Measurements from ENCODE around the gene CFAP90.

CFAP90 gene

DNA sequence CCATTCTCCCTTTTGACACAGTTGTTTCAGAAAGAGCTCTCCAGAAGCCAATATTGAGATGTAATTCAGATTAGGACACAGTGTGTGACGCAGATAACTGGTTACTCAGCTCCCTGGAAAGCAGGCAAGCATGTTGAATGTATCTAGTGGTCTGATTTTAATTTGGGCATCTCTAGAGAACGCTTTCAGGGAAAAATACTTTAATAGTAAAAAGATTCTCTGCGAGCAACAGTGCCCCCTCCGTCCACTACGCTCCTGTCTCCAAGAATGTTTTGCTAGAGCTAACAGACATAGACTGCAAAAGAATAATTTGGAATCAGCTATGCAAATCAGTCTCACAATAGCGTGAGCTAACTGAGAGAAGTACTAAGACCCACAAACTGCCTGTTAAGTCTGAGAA, 23.3 kb downstream of the CFAP90 start:
- H2AK5ac ChIP-seq (ENCODE audit: low read depth, low read length), result no peak overlapping the region
- H2BK12ac ChIP-seq (ENCODE audit: low read length), result no peak overlapping the region
- no peak overlapping the region for H2AFZ ChIP-seq (ENCODE audit: low read length)
- no peak overlapping the region for H4K8ac ChIP-seq (ENCODE audit: low read depth, low read length)
- H3K4ac ChIP-seq (ENCODE audit: low read length), result no peak overlapping the region
- peaks cover 0 to 2% of the 10 kb centered on the region in 2 donors for H3K4me1 ChIP-seq (ENCODE audit: control insufficient read depth in 2 of 2, insufficient read depth in 1 of 2, low read depth in 1 of 2, low read length in 2 of 2)
- H2BK5ac ChIP-seq (ENCODE audit: low read length), result no peak overlapping the region
- H3K14ac ChIP-seq (ENCODE audit: low read length), result no peak overlapping the region
- no CpG with 5 or more reads among the region's 6 CpGs for WGBS, 2 donors (ENCODE audit: extremely low coverage in 2 of 2, insufficient read length in 2 of 2, insufficient replicate concordance in 1 of 2)
- H3K23ac ChIP-seq (ENCODE audit: low read depth, low read length, poor library complexity), result no peak overlapping the region
- H2BK15ac ChIP-seq (ENCODE audit: low read length), result no peak overlapping the region
- no peak overlapping the region for H2BK120ac ChIP-seq (ENCODE audit: low read depth, low read length)
- no peak overlapping the region for H3K18ac ChIP-seq (ENCODE audit: low read length)
- H3K9ac ChIP-seq (ENCODE audit: low read depth, low read length, poor library complexity), result no peak overlapping the region
- H3K4me3 ChIP-seq (ENCODE audit: low read length in 2 of 2), result no peak overlapping the region
- H3K36me3 ChIP-seq (replicated peaks in 1 of 2; ENCODE audit: control insufficient read depth in 2 of 2, insufficient read depth in 2 of 2, low read length in 2 of 2), result no peaks in the 10 kb centered on the region
- DNase-seq (ENCODE audit: low spot score), result no peak
- no peak overlapping the region for H3K4me2 ChIP-seq (ENCODE audit: insufficient read depth, low read length, poor library complexity, severe bottlenecking)
- no peaks in the 10 kb centered on the region for H3K27me3 ChIP-seq (ENCODE audit: control insufficient read depth in 3 of 3, insufficient read depth in 3 of 3, low read depth in 1 of 3, low read length in 3 of 3)
- no peak overlapping the region for H3K27ac ChIP-seq (replicated peaks; ENCODE audit: low read length)
- H3K9me3 ChIP-seq (replicated peaks in 1 of 2; ENCODE audit: control insufficient read depth in 2 of 2, insufficient read depth in 1 of 2, low read depth in 1 of 2, low read length in 2 of 2), result no peaks in the 10 kb centered on the region
- H4K91ac ChIP-seq (ENCODE audit: low read depth, low read length, poor library complexity), result no peak overlapping the region
- H3K79me1 ChIP-seq (ENCODE audit: low read depth, low read length), result peaks cover 2% of the 10 kb centered on the region

DNA sequence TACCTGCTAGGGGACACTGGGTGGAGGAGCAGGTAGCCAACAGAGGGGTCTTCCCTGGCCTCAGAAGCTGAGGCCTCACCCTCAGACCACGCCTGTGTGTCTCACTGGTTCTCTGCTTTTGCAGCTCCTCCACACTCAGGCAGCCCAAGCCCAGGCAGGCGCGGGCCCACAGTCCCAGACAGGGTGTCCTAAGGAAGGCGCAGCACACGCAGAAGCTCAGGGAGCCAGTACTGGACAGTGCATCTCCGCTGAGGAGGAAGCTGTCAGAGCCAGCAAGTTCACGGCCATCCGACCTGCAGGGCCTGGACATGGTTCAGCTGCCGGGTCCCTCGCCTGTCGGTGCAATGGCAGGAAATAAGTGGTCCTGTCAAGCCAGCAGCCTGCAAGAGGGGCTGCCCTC, 25.3 kb downstream of the CFAP90 start:
- no peaks in the 10 kb centered on the region for H3K9me3 ChIP-seq (replicated peaks in 1 of 2; ENCODE audit: control insufficient read depth in 2 of 2, insufficient read depth in 1 of 2, low read depth in 1 of 2, low read length in 2 of 2)
- H4K8ac ChIP-seq (ENCODE audit: low read depth, low read length), result no peak overlapping the region
- no peak overlapping the region for H2BK15ac ChIP-seq (ENCODE audit: low read length)
- no peak overlapping the region for H3K4me2 ChIP-seq (ENCODE audit: insufficient read depth, low read length, poor library complexity, severe bottlenecking)
- H2BK12ac ChIP-seq (ENCODE audit: low read length), result no peak overlapping the region
- peaks cover 2% of the 10 kb centered on the region for H3K79me1 ChIP-seq (ENCODE audit: low read depth, low read length)
- no peaks in the 10 kb centered on the region for H3K27me3 ChIP-seq (ENCODE audit: control insufficient read depth in 3 of 3, insufficient read depth in 3 of 3, low read depth in 1 of 3, low read length in 3 of 3)
- H2BK5ac ChIP-seq (ENCODE audit: low read length), result no peak overlapping the region
- no peak overlapping the region for H3K4me3 ChIP-seq (ENCODE audit: low read length in 2 of 2)
- H4K91ac ChIP-seq (ENCODE audit: low read depth, low read length, poor library complexity), result no peak overlapping the region
- H3K9ac ChIP-seq (ENCODE audit: low read depth, low read length, poor library complexity), result peak overlapping the region; percentile 47
- no peak overlapping the region for H2BK120ac ChIP-seq (ENCODE audit: low read depth, low read length)
- H3K4ac ChIP-seq (ENCODE audit: low read length), result no peak overlapping the region
- no peak overlapping the region for H3K27ac ChIP-seq (replicated peaks; ENCODE audit: low read length)
- H3K4me1 ChIP-seq (ENCODE audit: control insufficient read depth in 2 of 2, insufficient read depth in 1 of 2, low read depth in 1 of 2, low read length in 2 of 2), result peaks cover 0 to 2% of the 10 kb centered on the region in 2 donors
- peak overlapping the region; percentile 67 for H3K23ac ChIP-seq (ENCODE audit: low read depth, low read length, poor library complexity)
- no peaks in the 10 kb centered on the region for H3K36me3 ChIP-seq (replicated peaks in 1 of 2; ENCODE audit: control insufficient read depth in 2 of 2, insufficient read depth in 2 of 2, low read length in 2 of 2)
- peak overlapping the region; percentile 40 for H2AK5ac ChIP-seq (ENCODE audit: low read depth, low read length)
- no CpG with 5 or more reads among the region's 11 CpGs for WGBS, 2 donors (ENCODE audit: extremely low coverage in 2 of 2, insufficient read length in 2 of 2, insufficient replicate concordance in 1 of 2)
- DNase-seq (ENCODE audit: low spot score), result no peak
- H3K14ac ChIP-seq (ENCODE audit: low read length), result peak overlapping the region; percentile 41
- no peak overlapping the region for H2AFZ ChIP-seq (ENCODE audit: low read length)
- peak overlapping the region; percentile 78 for H3K18ac ChIP-seq (ENCODE audit: low read length)

- Histone ChIP-seq H2BK120ac (ENCODE audit: low read depth, low read length) (no peak overlapping the region), H2AFZ (ENCODE audit: low read length) (no peak overlapping the region), H3K23ac (ENCODE audit: low read depth, low read length, poor library complexity) (peak overlapping the region; percentile 82), H3K18ac (ENCODE audit: low read length) (peak overlapping the region; percentile 57), H2BK12ac (ENCODE audit: low read length) (peak overlapping the region; percentile 77), H4K91ac (ENCODE audit: low read depth, low read length, poor library complexity) (peak overlapping the region; percentile 76), H3K36me3 (replicated peaks in 1 of 2; ENCODE audit: control insufficient read depth in 2 of 2, insufficient read depth in 2 of 2, low read length in 2 of 2) (no peaks in the 10 kb centered on the region), H3K79me1 (ENCODE audit: low read depth, low read length) (peaks cover 2% of the 10 kb centered on the region), H3K9me3 (replicated peaks in 1 of 2; ENCODE audit: control insufficient read depth in 2 of 2, insufficient read depth in 1 of 2, low read depth in 1 of 2, low read length in 2 of 2) (no peaks in the 10 kb centered on the region), H3K4me3 (ENCODE audit: low read length in 2 of 2) (peak overlapping the region in 1 of 2 donors; percentile 37), H4K8ac (ENCODE audit: low read depth, low read length) (peak overlapping the region; percentile 32), H2BK5ac (ENCODE audit: low read length) (no peak overlapping the region), H3K27me3 (ENCODE audit: control insufficient read depth in 3 of 3, insufficient read depth in 3 of 3, low read depth in 1 of 3, low read length in 3 of 3) (no peaks in the 10 kb centered on the region), H3K9ac (ENCODE audit: low read depth, low read length, poor library complexity) (peak overlapping the region; percentile 65), H3K4me1 (ENCODE audit: control insufficient read depth in 2 of 2, insufficient read depth in 1 of 2, low read depth in 1 of 2, low read length in 2 of 2) (peaks cover 0 to 2% of the 10 kb centered on the region in 2 donors), H2BK15ac (ENCODE audit: low read length) (no peak overlapping the region), H3K4ac (ENCODE audit: low read length) (no peak overlapping the region), H3K4me2 (ENCODE audit: insufficient read depth, low read length, poor library complexity, severe bottlenecking) (no peak overlapping the region), H3K14ac (ENCODE audit: low read length) (peak overlapping the region; percentile 57), H3K27ac (replicated peaks; ENCODE audit: low read length) (no peak overlapping the region), H2AK5ac (ENCODE audit: low read depth, low read length) (peak overlapping the region; percentile 25)
- WGBS, 2 donors (ENCODE audit: extremely low coverage in 2 of 2, insufficient read length in 2 of 2, insufficient replicate concordance in 1 of 2), result no CpG with 5 or more reads among the region's 18 CpGs
- no peak for DNase-seq (ENCODE audit: low spot score)
Observed at GRCh38 chr5:7824995-7825394, 25.9 kb downstream of the CFAP90 start.

DNA sequence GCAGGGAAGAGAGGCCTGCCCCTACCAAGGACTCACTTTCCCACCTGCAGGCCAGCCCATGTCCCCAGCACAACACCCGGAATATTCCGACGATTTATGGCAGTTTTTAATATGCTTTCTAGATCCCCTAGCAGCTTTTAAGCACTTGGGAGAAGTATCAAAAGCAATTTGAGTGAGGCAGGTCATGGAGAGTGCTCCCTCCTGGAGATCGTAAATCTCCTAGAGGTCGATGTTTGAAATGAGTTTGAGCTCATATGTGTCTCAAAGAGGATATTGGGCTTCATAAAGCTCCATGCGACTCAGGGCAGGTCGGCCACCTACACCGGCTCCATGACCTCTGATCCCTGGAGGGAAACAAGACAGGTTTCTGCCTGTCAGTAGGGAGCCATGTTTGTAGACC, 27.3 kb downstream of the CFAP90 start:
- no peak overlapping the region for H3K9ac ChIP-seq (ENCODE audit: low read depth, low read length, poor library complexity)
- no peak for DNase-seq (ENCODE audit: low spot score)
- H3K4me2 ChIP-seq (ENCODE audit: insufficient read depth, low read length, poor library complexity, severe bottlenecking), result no peak overlapping the region
- no peaks in the 10 kb centered on the region for H3K27me3 ChIP-seq (ENCODE audit: control insufficient read depth in 3 of 3, insufficient read depth in 3 of 3, low read depth in 1 of 3, low read length in 3 of 3)
- H4K91ac ChIP-seq (ENCODE audit: low read depth, low read length, poor library complexity), result no peak overlapping the region
- H3K79me1 ChIP-seq (ENCODE audit: low read depth, low read length), result peaks cover 2% of the 10 kb centered on the region
- no peak overlapping the region for H3K4ac ChIP-seq (ENCODE audit: low read length)
- no CpG with 5 or more reads among the region's 8 CpGs for whole genome bisulfite sequencing, 2 donors (ENCODE audit: extremely low coverage in 2 of 2, insufficient read length in 2 of 2, insufficient replicate concordance in 1 of 2)
- H3K4me1 ChIP-seq (ENCODE audit: control insufficient read depth in 2 of 2, insufficient read depth in 1 of 2, low read depth in 1 of 2, low read length in 2 of 2), result peaks cover 0 to 2% of the 10 kb centered on the region in 2 donors
- no peak overlapping the region for H3K14ac ChIP-seq (ENCODE audit: low read length)
- no peak overlapping the region for H2BK15ac ChIP-seq (ENCODE audit: low read length)
- H4K8ac ChIP-seq (ENCODE audit: low read depth, low read length), result no peak overlapping the region
- H2BK12ac ChIP-seq (ENCODE audit: low read length), result no peak overlapping the region
- H3K23ac ChIP-seq (ENCODE audit: low read depth, low read length, poor library complexity), result no peak overlapping the region
- no peaks in the 10 kb centered on the region for H3K36me3 ChIP-seq (replicated peaks in 1 of 2; ENCODE audit: control insufficient read depth in 2 of 2, insufficient read depth in 2 of 2, low read length in 2 of 2)
- H3K27ac ChIP-seq (replicated peaks; ENCODE audit: low read length), result no peak overlapping the region
- no peak overlapping the region for H3K18ac ChIP-seq (ENCODE audit: low read length)
- H2BK120ac ChIP-seq (ENCODE audit: low read depth, low read length), result no peak overlapping the region
- no peak overlapping the region for H2AK5ac ChIP-seq (ENCODE audit: low read depth, low read length)
- no peaks in the 10 kb centered on the region for H3K9me3 ChIP-seq (replicated peaks in 1 of 2; ENCODE audit: control insufficient read depth in 2 of 2, insufficient read depth in 1 of 2, low read depth in 1 of 2, low read length in 2 of 2)
- H2BK5ac ChIP-seq (ENCODE audit: low read length), result no peak overlapping the region
- no peak overlapping the region for H3K4me3 ChIP-seq (ENCODE audit: low read length in 2 of 2)
- no peak overlapping the region for H2AFZ ChIP-seq (ENCODE audit: low read length)

Data from neuronal stem cell (in vitro differentiated cells).